H9 (cell line): ENCODE data around the gene GLRX2. TPM values are rescaled to one million over a fixed set of nuclear protein-coding genes. Genes with fewer than 3 reads are reported as not detected.

Experiments
- DNase-seq: peaks from one replicate; pipeline ENCODE4 v3.0.0-alpha.2; 2017
- H2AFZ ChIP-seq: one replicate; pipeline ENCODE4 v1.6.1; 2013; ENCODE audit warnings: mild to moderate bottlenecking, low read length, control low read depth, moderate library complexity
- H2AK5ac ChIP-seq: 2 replicates; pipeline ENCODE4 v1.6.1; 2013; ENCODE audit warnings: low read length, control low read depth, mixed read lengths; ENCODE audit not compliant: insufficient read length
- H2BK120ac ChIP-seq: one replicate; pipeline ENCODE4 v1.6.1; 2013; ENCODE audit warnings: low read depth, mild to moderate bottlenecking, low read length, control low read depth, inconsistent platforms; ENCODE audit not compliant: poor library complexity, severe bottlenecking
- H2BK12ac ChIP-seq: 2 replicates; pipeline ENCODE4 v1.6.1; 2013; ENCODE audit warnings: low read length, control low read depth, mixed read lengths, low read depth; ENCODE audit not compliant: insufficient read length
- H2BK15ac ChIP-seq: 2 replicates; pipeline ENCODE4 v1.6.1; 2013; ENCODE audit warnings: low read depth, low read length, control low read depth
- H2BK20ac ChIP-seq: one replicate; pipeline ENCODE4 v1.6.1; 2013; ENCODE audit warnings: low read depth, mild to moderate bottlenecking, low read length, control low read depth, inconsistent platforms; ENCODE audit not compliant: poor library complexity, severe bottlenecking
- H2BK5ac ChIP-seq: 2 replicates; pipeline ENCODE4 v1.6.1; 2013; ENCODE audit warnings: low read length, control low read depth, mixed read lengths; ENCODE audit not compliant: insufficient read length
- H3K14ac ChIP-seq: 2 replicates; pipeline ENCODE4 v1.6.1; 2013; ENCODE audit warnings: low read length, control low read depth; ENCODE audit not compliant: insufficient read depth
- H3K18ac ChIP-seq: 2 replicates; pipeline ENCODE4 v1.6.1; 2013; ENCODE audit warnings: low read depth, mild to moderate bottlenecking, mixed read lengths, low read length, control low read depth; ENCODE audit not compliant: insufficient read length
- H3K23ac ChIP-seq: 2 replicates; pipeline ENCODE4 v1.6.1; 2013; ENCODE audit warnings: low read length, control low read depth, mixed read lengths, low read depth; ENCODE audit not compliant: insufficient read length
- H3K23me2 ChIP-seq: 2 replicates; pipeline ENCODE4 v1.6.1; 2013; ENCODE audit warnings: low read depth, mild to moderate bottlenecking, mixed read lengths, low read length, control low read depth; ENCODE audit not compliant: insufficient read length, poor library complexity, severe bottlenecking
- H3K27ac ChIP-seq: 2 replicates; pipeline ENCODE4 v1.5.1; 2013; ENCODE audit warnings: low read length, control low read depth, mixed read lengths, low read depth; ENCODE audit not compliant: insufficient read length
- H3K27me3 ChIP-seq: 2 replicates; pipeline ENCODE4 v1.6.1; 2013; ENCODE audit warnings: low read length, control low read depth, inconsistent platforms; ENCODE audit not compliant: insufficient read depth
- H3K4ac ChIP-seq: 2 replicates; pipeline ENCODE4 v1.6.1; 2013; ENCODE audit warnings: low read depth, mild to moderate bottlenecking, control low read depth, inconsistent platforms, low read length, moderate library complexity
- H3K4me1 ChIP-seq: 2 replicates; pipeline ENCODE4 v1.6.1; 2013; ENCODE audit warnings: low read length, control low read depth, inconsistent platforms; ENCODE audit not compliant: insufficient read depth
- H3K4me2 ChIP-seq: 2 replicates; pipeline ENCODE4 v1.6.1; 2013; ENCODE audit warnings: low read length, control low read depth, mixed read lengths; ENCODE audit not compliant: insufficient read length, insufficient read depth
- H3K56ac ChIP-seq: 2 replicates; pipeline ENCODE4 v1.6.1; 2013; ENCODE audit warnings: low read depth, mild to moderate bottlenecking, mixed read lengths, low read length, control low read depth; ENCODE audit not compliant: insufficient read length
- H3K79me1 ChIP-seq: 2 replicates; pipeline ENCODE4 v1.6.1; 2013; ENCODE audit warnings: low read depth, mild to moderate bottlenecking, moderate library complexity, low read length, control low read depth, inconsistent platforms; ENCODE audit not compliant: insufficient read depth, poor library complexity, severe bottlenecking
- H3K79me2 ChIP-seq: 2 replicates; pipeline ENCODE4 v1.6.1; 2013; ENCODE audit warnings: low read length, control low read depth, inconsistent platforms; ENCODE audit not compliant: insufficient read depth
- H3K9ac ChIP-seq: 2 replicates; pipeline ENCODE4 v1.6.1; 2013; ENCODE audit warnings: low read length, control low read depth, mixed read lengths; ENCODE audit not compliant: insufficient read length; ENCODE audit errors: extremely low read depth
- H3K9me3 ChIP-seq: one replicate; pipeline ENCODE4 v1.6.1; 2013; ENCODE audit warnings: low read depth, low read length, inconsistent platforms; ENCODE audit not compliant: control insufficient read depth
- H3T11ph ChIP-seq: one replicate; pipeline ENCODE4 v1.6.1; 2013; ENCODE audit warnings: mild to moderate bottlenecking, low read length, control low read depth, inconsistent platforms
- H4K20me1 ChIP-seq: one replicate; pipeline ENCODE4 v1.6.1; 2013; ENCODE audit not compliant: control insufficient read depth, insufficient read length, insufficient read depth
- H4K5ac ChIP-seq: 2 replicates; pipeline ENCODE4 v1.6.1; 2013; ENCODE audit warnings: low read depth, mild to moderate bottlenecking, mixed read lengths, low read length, control low read depth; ENCODE audit not compliant: insufficient read length
- H4K8ac ChIP-seq: replicated peaks from 2 replicates; pipeline ENCODE4 v1.6.1; 2013; ENCODE audit warnings: low read length, control low read depth, mixed read lengths, low read depth; ENCODE audit not compliant: insufficient read length
- H4K91ac ChIP-seq: 2 replicates; pipeline ENCODE4 v1.6.1; 2013; ENCODE audit warnings: low read depth, mild to moderate bottlenecking, moderate library complexity, mixed read lengths, low read length, control low read depth; ENCODE audit not compliant: insufficient read length
- H3K27ac Mint-ChIP-seq, 3 experiments: 2 replicates in 2 of 3; 3 replicates in 1 of 3; pipeline ENCODE4 v1.8.0; 2020 to 2021; ENCODE audit warnings: mixed read lengths in 3 of 3, mild to moderate bottlenecking in 1 of 3, moderate library complexity in 1 of 3
- H3K27me3 Mint-ChIP-seq: 2 replicates; pipeline ENCODE4 v1.8.0; 2021; ENCODE audit warnings: low read depth, mild to moderate bottlenecking, moderate library complexity, mixed read lengths
- H3K36me3 Mint-ChIP-seq, 3 experiments: 2 replicates in 2 of 3; 3 replicates in 1 of 3; pipeline ENCODE4 v1.8.0; 2020 to 2021; ENCODE audit warnings: low read depth in 3 of 3, mixed read lengths in 3 of 3; ENCODE audit not compliant: insufficient read depth in 1 of 3
- H3K4me1 Mint-ChIP-seq, 2 experiments: 2 replicates each; pipeline ENCODE4 v1.8.0; 2020; ENCODE audit warnings: mixed read lengths in 2 of 2
- H3K4me3 Mint-ChIP-seq, 2 experiments: 2 replicates in 1 of 2; 3 replicates in 1 of 2; pipeline ENCODE4 v1.8.0; 2020 to 2021; ENCODE audit warnings: mild to moderate bottlenecking in 2 of 2, mixed read lengths in 2 of 2, moderate library complexity in 1 of 2
- H3K9me3 Mint-ChIP-seq, 2 experiments: 2 replicates in 1 of 2; 3 replicates in 1 of 2; pipeline ENCODE4 v1.8.0; 2020; ENCODE audit warnings: mild to moderate bottlenecking in 2 of 2, mixed read lengths in 2 of 2, moderate library complexity in 1 of 2
- WGBS: extraction: QIAGEN DNeasy Blood & Tissue Kit; methylation state at CpG from one replicate; pipeline ENCODE4 v1.1.7; 2013; ENCODE audit warnings: missing lambda C conversion rate, low lambda C conversion rate, mixed read lengths; ENCODE audit not compliant: insufficient read length; ENCODE audit errors: extremely low coverage; 5-methylcytosine and 5-hydroxymethylcytosine counted together
- total RNA-seq: library from RNA; stranded (reverse); gene quantifications from 2 replicates; pipeline ENCODE4 v1.2.1, GENCODE V29; 2021
- TF ChIP-seq, protein P1 (sequence below): fragments of 200-600 bp; sonication (generic); conservative IDR thresholded peaks from 3 replicates; pipeline ENCODE4 v1.8.0; 2021; ENCODE audit warnings: antibody characterized with exemption, mild to moderate bottlenecking

Gene GLRX2
- total RNA-seq, 1 experiment from 2014 or later = 10.1 TPM

DNA sequence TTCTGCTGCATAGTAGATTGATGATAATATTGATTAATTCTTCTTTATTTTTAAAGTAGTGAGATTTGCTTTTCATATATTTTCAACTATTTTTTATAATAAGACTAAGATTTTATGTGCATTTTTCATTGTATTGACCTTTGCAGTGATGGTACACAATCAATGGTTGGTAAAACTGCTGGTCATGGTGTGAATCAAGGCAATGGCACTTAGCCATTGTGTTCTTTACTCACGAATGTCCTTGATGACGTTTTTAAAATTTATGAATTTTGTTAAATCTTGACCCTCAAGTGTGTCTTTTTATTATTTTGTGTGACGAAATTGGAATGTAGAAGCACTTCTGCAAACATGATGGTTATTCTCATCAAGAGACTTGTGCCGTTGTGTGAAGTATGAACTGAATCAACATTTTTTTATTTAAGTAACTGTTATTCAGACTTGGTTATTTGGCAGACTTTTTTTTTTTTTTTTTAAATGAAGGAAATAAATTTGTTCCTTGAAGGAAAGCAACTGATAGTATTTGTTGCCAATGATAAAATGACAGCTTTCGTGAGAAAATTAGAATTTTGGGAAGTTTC lies 39.2 kb upstream of the GLRX2 start:
- H3K23ac ChIP-seq = no peak overlapping the region
- Mint-ChIP-seq H3K27me3 (no peaks in the 10 kb centered on the region), H3K4me1 (peaks cover 7 to 10% of the 10 kb centered on the region in 2 experiments), H3K4me3 (no peak overlapping the region), H3K36me3 (peaks cover 24 to 52% (median 46%) of the 10 kb centered on the region in 3 experiments; a peak in 6 of 7 replicates), H3K27ac (no peak overlapping the region), H3K9me3 (no peaks in the 10 kb centered on the region)
- no peak for DNase-seq
- no peaks in the 10 kb centered on the region; the same call in 1 of the 2 replicates for H3K27me3 ChIP-seq
- H3K56ac ChIP-seq = no peak overlapping the region
- H4K5ac ChIP-seq = no peak overlapping the region
- no peak overlapping the region for H3K4me2 ChIP-seq
- no CpG with 5 or more reads among the region's 5 CpGs for WGBS
- no peak overlapping the region for H2BK20ac ChIP-seq
- H2BK12ac ChIP-seq = no peak overlapping the region
- no peak overlapping the region for H4K91ac ChIP-seq
- no peaks in the 10 kb centered on the region for H3K79me2 ChIP-seq
- no peaks in the 10 kb centered on the region for H3K9me3 ChIP-seq
- no peak overlapping the region for H3K27ac ChIP-seq
- H2BK120ac ChIP-seq = no peak overlapping the region
- no peak overlapping the region for H3K9ac ChIP-seq
- H2BK5ac ChIP-seq = no peak overlapping the region
- TF ChIP-seq, protein P1, sequence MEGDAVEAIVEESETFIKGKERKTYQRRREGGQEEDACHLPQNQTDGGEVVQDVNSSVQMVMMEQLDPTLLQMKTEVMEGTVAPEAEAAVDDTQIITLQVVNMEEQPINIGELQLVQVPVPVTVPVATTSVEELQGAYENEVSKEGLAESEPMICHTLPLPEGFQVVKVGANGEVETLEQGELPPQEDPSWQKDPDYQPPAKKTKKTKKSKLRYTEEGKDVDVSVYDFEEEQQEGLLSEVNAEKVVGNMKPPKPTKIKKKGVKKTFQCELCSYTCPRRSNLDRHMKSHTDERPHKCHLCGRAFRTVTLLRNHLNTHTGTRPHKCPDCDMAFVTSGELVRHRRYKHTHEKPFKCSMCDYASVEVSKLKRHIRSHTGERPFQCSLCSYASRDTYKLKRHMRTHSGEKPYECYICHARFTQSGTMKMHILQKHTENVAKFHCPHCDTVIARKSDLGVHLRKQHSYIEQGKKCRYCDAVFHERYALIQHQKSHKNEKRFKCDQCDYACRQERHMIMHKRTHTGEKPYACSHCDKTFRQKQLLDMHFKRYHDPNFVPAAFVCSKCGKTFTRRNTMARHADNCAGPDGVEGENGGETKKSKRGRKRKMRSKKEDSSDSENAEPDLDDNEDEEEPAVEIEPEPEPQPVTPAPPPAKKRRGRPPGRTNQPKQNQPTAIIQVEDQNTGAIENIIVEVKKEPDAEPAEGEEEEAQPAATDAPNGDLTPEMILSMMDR = no peak
- H2AK5ac ChIP-seq = no peak overlapping the region
- H4K20me1 ChIP-seq = no peaks in the 10 kb centered on the region
- H3K4me1 ChIP-seq = peaks cover 4% of the 10 kb centered on the region; the same call in 1 of the 2 replicates
- H3T11ph ChIP-seq = no peak overlapping the region
- no peak overlapping the region for H3K4ac ChIP-seq
- H3K23me2 ChIP-seq = no peaks in the 10 kb centered on the region
- no peak overlapping the region for H2BK15ac ChIP-seq
- H4K8ac ChIP-seq = no peak overlapping the region
- no peak overlapping the region for H3K14ac ChIP-seq
- no peak overlapping the region for H2AFZ ChIP-seq
- H3K79me1 ChIP-seq = no peaks in the 10 kb centered on the region
- H3K18ac ChIP-seq = no peak overlapping the region
